HCT116 (cell line): ENCODE data around the gene CLDN2. TPM values are rescaled to one million over a fixed set of nuclear protein-coding genes. Genes with fewer than 3 reads are reported as not detected.

Source experiments
- ATAC-seq: fragments of 200-7000 bp; cut with Tn5 transposase; 2 replicates; pipeline ENCODE4 v1.9.1; 2020; ENCODE audit warnings: mild to moderate bottlenecking, moderate library complexity
- BruUV-seq: library from RNA; stranded (reverse); fragments of 400-500 nt; replicated peaks from 2 replicates; lab custom pipeline; 2021; lab: Mats Ljungman, UMichigan
- CTCF ChIA-PET: fragments of 300-600 bp; sonication (Branson Sonifier 250); formaldehyde crosslinking; loops from one replicate; lab custom pipeline; 2021; ENCODE audit warnings: antibody characterized with exemption; lab: Charles Lee
- POLR2A ChIA-PET: fragments of 300-600, 350-600 bp; sonication (Branson Sonifier 250); formaldehyde crosslinking; loops from one replicate; lab custom pipeline; 2021; ENCODE audit warnings: antibody characterized with exemption; lab: Charles Lee
- RAD21 ChIA-PET, 2 experiments: fragments of 300-600 bp; sonication (Branson Sonifier 250); formaldehyde crosslinking; loops; one replicate each; lab custom pipeline; 2023; ENCODE audit warnings: low total read pairs in 2 of 2; ENCODE audit not compliant: uncharacterized antibody in 2 of 2, unreplicated experiment in 2 of 2, low non-redundant PET in 1 of 2; lab: Charles Lee
- DNase-seq: peaks from one replicate; pipeline ENCODE4 v3.0.0-alpha.2; 2010; ENCODE audit warnings: low read depth, low spot score
- H2AFZ ChIP-seq: fragments of 200-600 bp; shearing (Covaris generic), sonication (generic); 2 replicates; pipeline ENCODE4 v1.6.1; 2017; ENCODE audit warnings: low read depth, mixed run types, mixed read lengths, antibody characterized with exemption, low read length; ENCODE audit not compliant: poor library complexity, severe bottlenecking
- H3K27ac ChIP-seq: 2 replicates; pipeline ENCODE4 v1.5.1; 2012; ENCODE audit warnings: low read depth, low read length
- H3K27me3 ChIP-seq: fragments of 200-600 bp; sonication (generic); 2 replicates; pipeline ENCODE4 v1.6.1; 2016; ENCODE audit warnings: mixed run types, low read length, mixed read lengths; ENCODE audit not compliant: insufficient read depth
- H3K36me3 ChIP-seq, 2 experiments: fragments of 200-500 bp in 1 of 2; fragments of 200-600 bp in 1 of 2; sonication (Bioruptor generic) in 1 of 2; sonication (generic) in 1 of 2; 2 replicates each; pipeline versions ENCODE4 v1.5.1 to v1.6.1; 2014 to 2016; ENCODE audit warnings: low read length in 2 of 2, inconsistent platforms in 1 of 2, mixed read lengths in 1 of 2, mixed run types in 1 of 2; ENCODE audit not compliant: insufficient read depth in 2 of 2, control insufficient read depth in 1 of 2
- H3K4me1 ChIP-seq, 2 experiments: fragments of 200-600 bp in 1 of 2; sonication (generic) in 1 of 2; 2 replicates each; pipeline versions ENCODE4 v1.5.1 to v1.6.1; 2012 to 2017; ENCODE audit warnings: low read length in 2 of 2, inconsistent platforms in 1 of 2, mild to moderate bottlenecking in 1 of 2, mixed read lengths in 1 of 2, mixed run types in 1 of 2, moderate library complexity in 1 of 2; ENCODE audit not compliant: insufficient read depth in 2 of 2, control insufficient read depth in 1 of 2
- H3K4me2 ChIP-seq: fragments of 200-600 bp; sonication (generic); 2 replicates; pipeline ENCODE4 v1.6.1; 2017; ENCODE audit warnings: mixed run types, low read length, mixed read lengths
- H3K4me3 ChIP-seq, 2 experiments: fragments of 200-600 bp in 1 of 2; sonication (generic) in 1 of 2; replicated peaks in 1 of 2; 2 replicates each; pipeline ENCODE4 v1.5.1; 2011 to 2016; ENCODE audit warnings: low read length in 2 of 2, control low read depth in 1 of 2, low read depth in 1 of 2, mild to moderate bottlenecking in 1 of 2, mixed read lengths in 1 of 2, mixed run types in 1 of 2
- H3K79me2 ChIP-seq: fragments of 200-600 bp; sonication (generic); 2 replicates; pipeline ENCODE4 v1.6.1; 2017; ENCODE audit warnings: mild to moderate bottlenecking, mixed run types, low read length, moderate library complexity, mixed read lengths; ENCODE audit not compliant: insufficient read depth
- H3K9ac ChIP-seq: fragments of 200-600 bp; sonication (generic); 2 replicates; pipeline ENCODE4 v1.6.1; 2016; ENCODE audit warnings: low read length, mixed read lengths
- H3K9me2 ChIP-seq: fragments of 200-600 bp; sonication (generic), shearing (Covaris generic); 2 replicates; pipeline ENCODE4 v1.6.1; 2017; ENCODE audit warnings: mixed run types, mild to moderate bottlenecking, moderate library complexity; ENCODE audit not compliant: insufficient read depth
- H3K9me3 ChIP-seq, 2 experiments: fragments of 200-500 bp in 1 of 2; fragments of 200-600 bp in 1 of 2; sonication (Bioruptor generic) in 1 of 2; sonication (generic) in 1 of 2; 2 replicates each; pipeline ENCODE4 v1.6.1; 2014 to 2017; ENCODE audit warnings: low read length in 2 of 2, mixed read lengths in 2 of 2, inconsistent platforms in 1 of 2, low read depth in 1 of 2, mild to moderate bottlenecking in 1 of 2, mixed run types in 1 of 2, moderate library complexity in 1 of 2; ENCODE audit not compliant: control insufficient read depth in 1 of 2, insufficient read depth in 1 of 2
- H4K20me1 ChIP-seq: fragments of 200-600 bp; sonication (generic), shearing (Covaris generic); 2 replicates; pipeline ENCODE4 v1.6.1; 2017; ENCODE audit warnings: mixed run types, mild to moderate bottlenecking, moderate library complexity; ENCODE audit not compliant: insufficient read depth
- CBX3 ChIP-seq: IDR thresholded peaks from 2 replicates; pipeline ENCODE4 v1.6.1; 2012; ENCODE audit warnings: low read depth
- EZH2 ChIP-seq: fragments of 200-600 bp; sonication (generic); IDR thresholded peaks from 2 replicates; pipeline ENCODE4 v1.6.1; 2017; ENCODE audit warnings: antibody characterized with exemption, mixed run types
- EZH2phosphoT487 ChIP-seq: fragments of 200-600 bp; IDR thresholded peaks from 2 replicates; pipeline ENCODE4 v1.6.1; 2018; ENCODE audit warnings: antibody characterized with exemption, borderline replicate concordance
- JUND ChIP-seq: IDR thresholded peaks from 2 replicates; pipeline ENCODE4 v1.6.1; 2012
- RAD21 ChIP-seq: IDR thresholded peaks from 2 replicates; pipeline ENCODE4 v1.6.1; 2012; ENCODE audit warnings: low read depth, mild to moderate bottlenecking
- SRF ChIP-seq: IDR thresholded peaks from 2 replicates; pipeline ENCODE4 v1.6.1; 2012; ENCODE audit warnings: low read depth
- TCF7L2 ChIP-seq: IDR thresholded peaks from 2 replicates; pipeline ENCODE4 v1.7.0; 2011; ENCODE audit warnings: borderline replicate concordance, inconsistent platforms; ENCODE audit not compliant: insufficient read depth, insufficient read length; ENCODE audit errors: extremely low read depth
- ZFX ChIP-seq: fragments of 450-650 bp; IDR thresholded peaks from 2 replicates; pipeline ENCODE4 v1.6.1; 2017
- ZNF274 ChIP-seq: fragments of 200-500 bp; sonication (Bioruptor generic); IDR thresholded peaks from 2 replicates; pipeline ENCODE4 v1.6.1; 2014; ENCODE audit warnings: mild to moderate bottlenecking, low read depth, low read length, inconsistent platforms
- intact Hi-C: fragments of 100-400 bp; cut with micrococcal nuclease; formaldehyde crosslinking; loops from 2 replicates; pipeline ENCODE4 v1.10.0; 2022
- total RNA-seq: library from RNA; stranded (reverse); gene quantifications from one replicate; pipeline ENCODE4 v1.2.1, GENCODE V29; 2021; ENCODE audit not compliant: unreplicated experiment
- TF ChIP-seq, protein P1 (sequence below): IDR thresholded peaks from 2 replicates; pipeline ENCODE4 v1.6.1; 2012
- TF ChIP-seq, protein P2 (sequence below): IDR thresholded peaks from 2 replicates; pipeline ENCODE4 v1.6.1; 2012
- TF ChIP-seq, protein P3 (sequence below), 3 experiments: fragments of 200-600 bp in 1 of 3; sonication (generic) in 1 of 3; IDR thresholded peaks in 2 of 3; conservative IDR thresholded peaks in 1 of 3; 2 replicates each; pipeline ENCODE4 v1.5.1; 2012 to 2017; ENCODE audit warnings: low read depth in 2 of 3, low read length in 2 of 3, antibody characterized with exemption in 1 of 3, borderline replicate concordance in 1 of 3, control low read depth in 1 of 3, mild to moderate bottlenecking in 1 of 3, mixed read lengths in 1 of 3, mixed run types in 1 of 3, moderate library complexity in 1 of 3; ENCODE audit not compliant: insufficient read depth in 1 of 3

CLDN2 gene
- total RNA-seq, 1 experiment from 2014 or later, result 0.10 TPM

DNA sequence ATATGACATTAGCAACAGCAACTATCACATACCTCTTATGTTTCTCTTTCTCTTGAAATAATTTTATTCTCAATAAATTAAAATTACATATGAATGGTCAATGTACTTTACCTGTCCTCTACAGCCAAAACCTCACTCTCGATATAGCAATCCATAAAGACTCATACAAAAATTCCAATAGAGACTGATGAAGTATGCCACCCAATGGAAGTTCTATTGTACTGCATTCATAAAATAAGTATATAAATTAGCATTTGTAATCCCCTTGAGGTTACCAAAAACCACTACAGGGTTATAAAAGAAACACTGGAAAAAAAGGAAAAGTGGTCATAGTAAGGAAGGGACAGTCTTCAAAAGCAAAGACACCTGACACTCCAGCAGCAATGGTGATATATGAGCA is 32.8 kb downstream of the CLDN2 start:
- RAD21 ChIA-PET, result no interaction called here
- no peak overlapping the region for H2AFZ ChIP-seq
- POLR2A ChIA-PET, result no interaction called here

DNA sequence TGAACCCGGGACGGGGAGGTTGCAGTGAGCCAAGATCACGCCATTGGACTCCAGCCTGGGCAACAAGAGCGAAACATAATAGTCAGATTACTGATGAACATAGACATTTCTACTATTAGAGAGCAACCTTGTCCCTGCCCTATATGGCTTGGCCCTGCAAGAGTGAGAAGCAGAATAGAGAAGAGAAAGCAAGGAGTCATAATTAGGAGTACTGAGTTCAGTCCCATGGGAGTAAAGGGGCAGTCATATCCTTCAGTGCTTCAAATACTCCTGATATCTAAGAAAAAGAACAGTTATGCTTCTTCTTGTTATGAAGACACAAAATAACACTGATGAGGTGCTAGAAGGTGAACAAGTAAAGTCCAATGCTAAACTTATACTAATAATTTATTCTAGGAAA is 33.8 kb downstream of the CLDN2 start:
- Histone ChIP-seq H3K9me2 (no peaks in the 10 kb centered on the region), H3K4me1 (peaks cover 0 to 3% of the 10 kb centered on the region in 2 experiments; a peak in 3 of 4 replicates), H3K4me3 (no peak overlapping the region), H3K27me3 (no peaks in the 10 kb centered on the region), H3K9ac (no peak overlapping the region), H3K79me2 (no peaks in the 10 kb centered on the region), H3K9me3 (no peaks in the 10 kb centered on the region), H2AFZ (no peak overlapping the region), H3K4me2 (no peak overlapping the region), H3K36me3 (no peaks in the 10 kb centered on the region; a peak in 1 of 4 replicates), H4K20me1 (no peaks in the 10 kb centered on the region), H3K27ac (no peak overlapping the region)
- ATAC-seq (no peak), DNase-seq (no peak)
- RAD21 ChIA-PET, result no interaction called here
- no TSS peak for BruUV-seq
- POLR2A ChIA-PET, result no interaction called here
- intact Hi-C loops, result no loop called here
- CTCF ChIA-PET, result interaction anchor here (0.7 kb wide), 1 partner anchor 56 kb away, joined by 4 read pairs; no protein-coding TSS in a partner anchor
- no peak for TF ChIP-seq TCF7L2
- no peak for TF ChIP-seq RAD21
- no peak for TF ChIP-seq ZFX
- TF ChIP-seq EZH2phosphoT487, result no peak
- no peak for TF ChIP-seq EZH2
- no peak for TF ChIP-seq CBX3
- no peak for TF ChIP-seq JUND
- TF ChIP-seq, protein P1, sequence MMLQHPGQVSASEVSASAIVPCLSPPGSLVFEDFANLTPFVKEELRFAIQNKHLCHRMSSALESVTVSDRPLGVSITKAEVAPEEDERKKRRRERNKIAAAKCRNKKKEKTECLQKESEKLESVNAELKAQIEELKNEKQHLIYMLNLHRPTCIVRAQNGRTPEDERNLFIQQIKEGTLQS, result no peak
- TF ChIP-seq, protein P2, sequence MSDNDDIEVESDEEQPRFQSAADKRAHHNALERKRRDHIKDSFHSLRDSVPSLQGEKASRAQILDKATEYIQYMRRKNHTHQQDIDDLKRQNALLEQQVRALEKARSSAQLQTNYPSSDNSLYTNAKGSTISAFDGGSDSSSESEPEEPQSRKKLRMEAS, result no peak
- no peak for TF ChIP-seq SRF

More for the DNA sequence above, 32.8 kb downstream of the CLDN2 start:
- Histone ChIP-seq H3K27me3 (no peaks in the 10 kb centered on the region), H3K4me2 (no peak overlapping the region), H3K9me2 (no peaks in the 10 kb centered on the region), H3K4me3 (no peak overlapping the region)
- no peak for TF ChIP-seq ZNF274
- peak; percentile 63 for TF ChIP-seq RAD21
- TF ChIP-seq, protein P3, sequence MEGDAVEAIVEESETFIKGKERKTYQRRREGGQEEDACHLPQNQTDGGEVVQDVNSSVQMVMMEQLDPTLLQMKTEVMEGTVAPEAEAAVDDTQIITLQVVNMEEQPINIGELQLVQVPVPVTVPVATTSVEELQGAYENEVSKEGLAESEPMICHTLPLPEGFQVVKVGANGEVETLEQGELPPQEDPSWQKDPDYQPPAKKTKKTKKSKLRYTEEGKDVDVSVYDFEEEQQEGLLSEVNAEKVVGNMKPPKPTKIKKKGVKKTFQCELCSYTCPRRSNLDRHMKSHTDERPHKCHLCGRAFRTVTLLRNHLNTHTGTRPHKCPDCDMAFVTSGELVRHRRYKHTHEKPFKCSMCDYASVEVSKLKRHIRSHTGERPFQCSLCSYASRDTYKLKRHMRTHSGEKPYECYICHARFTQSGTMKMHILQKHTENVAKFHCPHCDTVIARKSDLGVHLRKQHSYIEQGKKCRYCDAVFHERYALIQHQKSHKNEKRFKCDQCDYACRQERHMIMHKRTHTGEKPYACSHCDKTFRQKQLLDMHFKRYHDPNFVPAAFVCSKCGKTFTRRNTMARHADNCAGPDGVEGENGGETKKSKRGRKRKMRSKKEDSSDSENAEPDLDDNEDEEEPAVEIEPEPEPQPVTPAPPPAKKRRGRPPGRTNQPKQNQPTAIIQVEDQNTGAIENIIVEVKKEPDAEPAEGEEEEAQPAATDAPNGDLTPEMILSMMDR (IDR thresholded peaks at IDR 0.05 in 2 of 3, conservative IDR thresholded peaks at IDR 0.05 in 1 of 3; ENCODE audit: borderline replicate concordance in 1 of 3, insufficient read depth in 1 of 3, low read depth in 2 of 3, low read length in 2 of 3), result peak in 2 of 3 experiments; percentile 47 to 56; a peak in 2 of 6 replicates
- TF ChIP-seq, all 23 proteins: peak for 2
- CTCF ChIA-PET, result no interaction called here
- Histone ChIP-seq H3K9me3 (no peaks in the 10 kb centered on the region), H4K20me1 (no peaks in the 10 kb centered on the region), H3K36me3 (no peaks in the 10 kb centered on the region), H3K79me2 (no peaks in the 10 kb centered on the region), H3K9ac (no peak overlapping the region), H3K27ac (no peak overlapping the region), H3K4me1 (peaks cover 0 to 3% of the 10 kb centered on the region in 2 experiments; a peak in 3 of 4 replicates)
- intact Hi-C loops, result loop anchor here (1.0 kb wide), 1 partner anchor 59 kb away; no protein-coding TSS in a partner anchor
- no TSS peak for BruUV-seq
- ATAC-seq (peak; percentile 47; the same call in 1 of the 2 replicates), DNase-seq (no peak)
